ENCODE measurements around the gene TMEM132E.

DNA sequence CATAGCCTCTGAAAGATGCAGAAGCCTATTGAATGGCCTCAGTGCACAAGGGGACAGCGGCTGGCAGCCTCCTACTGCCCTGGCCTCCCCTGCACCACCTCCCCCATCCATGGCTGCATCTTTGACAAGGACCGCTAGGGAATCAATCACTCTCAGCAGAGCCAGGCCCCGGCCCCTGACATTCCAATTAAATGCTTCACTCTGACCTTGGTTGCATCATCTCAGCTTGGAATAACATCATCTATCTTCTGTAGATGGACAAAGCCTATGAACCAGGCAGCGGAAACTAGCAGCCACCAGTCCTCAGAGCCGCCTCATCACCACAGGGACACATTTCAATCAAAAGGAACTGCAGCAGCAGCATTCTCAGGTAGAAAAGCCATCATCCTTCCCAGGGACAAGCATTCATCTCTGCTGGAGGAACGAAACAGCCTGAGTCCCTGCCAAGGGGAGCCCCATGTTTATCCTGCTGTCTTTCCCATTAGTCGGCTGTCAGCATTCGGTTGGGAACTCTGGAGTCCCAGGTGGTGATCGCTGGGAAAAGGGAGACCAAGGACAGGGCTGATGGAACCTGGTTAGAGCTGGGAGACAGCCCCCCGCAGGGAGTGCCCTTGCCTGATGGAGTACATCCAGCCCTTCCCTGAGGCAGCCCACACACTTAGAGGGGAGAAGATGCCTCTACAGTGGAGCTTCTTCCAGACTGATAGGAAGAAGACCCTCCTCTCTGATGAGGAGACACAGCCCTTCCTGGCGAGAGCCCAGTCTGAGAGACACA is 11.5 kb upstream of the TMEM132E start:
- TF ChIP-seq, protein P1, sequence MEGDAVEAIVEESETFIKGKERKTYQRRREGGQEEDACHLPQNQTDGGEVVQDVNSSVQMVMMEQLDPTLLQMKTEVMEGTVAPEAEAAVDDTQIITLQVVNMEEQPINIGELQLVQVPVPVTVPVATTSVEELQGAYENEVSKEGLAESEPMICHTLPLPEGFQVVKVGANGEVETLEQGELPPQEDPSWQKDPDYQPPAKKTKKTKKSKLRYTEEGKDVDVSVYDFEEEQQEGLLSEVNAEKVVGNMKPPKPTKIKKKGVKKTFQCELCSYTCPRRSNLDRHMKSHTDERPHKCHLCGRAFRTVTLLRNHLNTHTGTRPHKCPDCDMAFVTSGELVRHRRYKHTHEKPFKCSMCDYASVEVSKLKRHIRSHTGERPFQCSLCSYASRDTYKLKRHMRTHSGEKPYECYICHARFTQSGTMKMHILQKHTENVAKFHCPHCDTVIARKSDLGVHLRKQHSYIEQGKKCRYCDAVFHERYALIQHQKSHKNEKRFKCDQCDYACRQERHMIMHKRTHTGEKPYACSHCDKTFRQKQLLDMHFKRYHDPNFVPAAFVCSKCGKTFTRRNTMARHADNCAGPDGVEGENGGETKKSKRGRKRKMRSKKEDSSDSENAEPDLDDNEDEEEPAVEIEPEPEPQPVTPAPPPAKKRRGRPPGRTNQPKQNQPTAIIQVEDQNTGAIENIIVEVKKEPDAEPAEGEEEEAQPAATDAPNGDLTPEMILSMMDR (conservative IDR thresholded peaks at IDR 0.05; ENCODE audit: low read depth, low read length), result no peak
- no peak for TF ChIP-seq EZH2 (IDR thresholded peaks at IDR 0.05; ENCODE audit: borderline replicate concordance, low read depth, low read length, poor library complexity, severe bottlenecking)
